OCI-M1 (cell line): ENCODE data around the gene PCMT1.
"Not testable (repeated sequence)": the region's sequence is repeated elsewhere in the genome, so short reads cannot be mapped to it uniquely, and the experiment has no call there.

Experiments used
- DNase-seq: peaks from one replicate; lab custom pipeline; 2025; lab: John Stamatoyannopoulos, UW

PCMT1 gene

GRCh38 chr6:149750136-149750609, 632 bp downstream of the PCMT1 start:
- peak; percentile 86 for DNase-seq

GRCh38 chr6:149751239-149751638, 1.7 kb downstream of the PCMT1 start:
- no peak for DNase-seq

- not testable (repeated sequence) for DNase-seq
Observed at GRCh38 chr6:149751920-149752319, 2.4 kb downstream of the PCMT1 start.

GRCh38 chr6:149752600-149753373, 3.2 kb downstream of the PCMT1 start:
- peak; percentile 43 for DNase-seq

- not testable (repeated sequence) for DNase-seq
Observed at GRCh38 chr6:149753374-149753637, 3.8 kb downstream of the PCMT1 start.

GRCh38 chr6:149754548-149754947, 5.0 kb downstream of the PCMT1 start:
- no peak for DNase-seq

GRCh38 chr6:149755300-149756260, 6.0 kb downstream of the PCMT1 start:
- DNase-seq: peak; percentile 47

GRCh38 chr6:149756261-149756636, 6.7 kb downstream of the PCMT1 start:
- DNase-seq: no peak

GRCh38 chr6:149761438-149761837, 11.9 kb downstream of the PCMT1 start:
- DNase-seq: peak; percentile 88

- no peak for DNase-seq
Observed at GRCh38 chr6:149763866-149764265, 14.3 kb downstream of the PCMT1 start.

- peak; percentile 41 for DNase-seq
Observed at GRCh38 chr6:149766156-149766769, 16.7 kb downstream of the PCMT1 start.

GRCh38 chr6:149769676-149770075, 20.1 kb downstream of the PCMT1 start:
- DNase-seq: no peak

GRCh38 chr6:149771185-149771584, 21.6 kb downstream of the PCMT1 start:
- DNase-seq: no peak

- no peak for DNase-seq
Observed at GRCh38 chr6:149771925-149772324, 22.4 kb downstream of the PCMT1 start.

GRCh38 chr6:149777624-149778023, 28.1 kb downstream of the PCMT1 start:
- DNase-seq: no peak

GRCh38 chr6:149779644-149779963, 30.1 kb downstream of the PCMT1 start:
- DNase-seq: no peak

- DNase-seq: no peak
Observed at GRCh38 chr6:149781715-149782114, 32.2 kb downstream of the PCMT1 start.

- no peak for DNase-seq
Observed at GRCh38 chr6:149782337-149782736, 32.8 kb downstream of the PCMT1 start.

GRCh38 chr6:149783551-149783950, 34.0 kb downstream of the PCMT1 start:
- DNase-seq: no peak

GRCh38 chr6:149806127-149806526, 56.6 kb downstream of the PCMT1 start:
- peak; percentile 84 for DNase-seq

GRCh38 chr6:149809798-149810197, 60.3 kb downstream of the PCMT1 start:
- no peak for DNase-seq

GRCh38 chr6:149813351-149813750, 63.8 kb downstream of the PCMT1 start:
- no peak for DNase-seq

- no peak for DNase-seq
Observed at GRCh38 chr6:149815788-149816187, 66.2 kb downstream of the PCMT1 start.
